Body of pancreas (tissue), 4 donors: ENCODE results near the gene TOMM34. TPM values are rescaled to one million over a fixed set of nuclear protein-coding genes. Genes with fewer than 3 reads are reported as not detected.

Experiments
- ATAC-seq: fragments of 150-250 bp; one replicate; pipeline ENCODE4 v1.9.1; 2016
- DNase-seq, 4 donors: peaks; one replicate each; pipeline ENCODE4 v3.0.0-alpha.2; 2019
- H3K27ac ChIP-seq, 4 donors: fragments of 200-600 bp; sonication (generic); 1 replicate in 3 of 4; 2 replicates in 1 of 4; pipeline versions ENCODE4 v1.5.1 to v1.6.1; 2016 to 2019; ENCODE audit warnings: mild to moderate bottlenecking in 1 of 4, mixed read lengths in 1 of 4, moderate library complexity in 1 of 4
- H3K27me3 ChIP-seq, 2 donors: fragments of 200-600 bp; sonication (generic); one replicate each; pipeline ENCODE4 v1.6.0; 2016; ENCODE audit warnings: mild to moderate bottlenecking in 1 of 2
- H3K36me3 ChIP-seq, 2 donors: fragments of 200-600 bp; sonication (generic); replicated peaks in 1 of 2; 2 replicates each; pipeline ENCODE4 v1.5.1; 2016; ENCODE audit warnings: low read depth in 2 of 2; ENCODE audit not compliant: insufficient read depth in 1 of 2
- H3K4me1 ChIP-seq: fragments of 200-600 bp; sonication (generic); one replicate; pipeline ENCODE4 v1.6.0; 2016
- H3K4me3 ChIP-seq, 2 donors: fragments of 200-600 bp; sonication (generic); 1 replicate in 1 of 2; 2 replicates in 1 of 2; pipeline ENCODE4 v1.5.1; 2016 to 2019
- H3K9me3 ChIP-seq, 3 donors: fragments of 200-600 bp; sonication (generic); 1 replicate in 2 of 3; 2 replicates in 1 of 3; pipeline ENCODE4 v1.5.1; 2016
- CTCF ChIP-seq, 7 experiments: fragments of 450-650 bp in 4 of 7; fragments of 200-600 bp in 3 of 7; sonication (generic) in 3 of 7; IDR thresholded peaks; one replicate each; pipeline ENCODE4 v1.5.1; 2016 to 2019; ENCODE audit warnings: antibody characterized with exemption in 7 of 7
- POLR2A ChIP-seq, 3 donors: fragments of 450-650 bp; IDR thresholded peaks; one replicate each; pipeline ENCODE4 v1.6.1; 2016; ENCODE audit warnings: antibody characterized with exemption in 3 of 3, mild to moderate bottlenecking in 2 of 3
- WGBS, 2 donors: methylation state at CpG; one replicate each; pipeline ENCODE4 v1.1.5; 2017; 5-methylcytosine and 5-hydroxymethylcytosine counted together
- intact Hi-C: fragments of 100-400 bp; cut with DNase I; formaldehyde crosslinking; loops from one replicate; pipeline ENCODE4 v1.15.1; 2023
- total RNA-seq, 2 donors: library from RNA; depleted of rRNA; stranded (reverse); fragments of >200 nt; gene quantifications; one replicate each; pipeline ENCODE4 v1.1.0, GENCODE V29; 2016

TOMM34 gene
- total RNA-seq, 2 donors from 2014 or later = 2.6 to 13.0 TPM

GRCh38 chr20:44973053-44973452 lies 12.9 kb upstream of the TOMM34 start:
- intact Hi-C loops = no loop called here
- no peak for TF ChIP-seq CTCF (IDR thresholded peaks at IDR 0.05)
- TF ChIP-seq POLR2A (IDR thresholded peaks at IDR 0.05) = no peak
- Histone ChIP-seq H3K9me3 (no peaks in the 10 kb centered on the region), H3K27me3 (no peaks in the 10 kb centered on the region), H3K27ac (no peak overlapping the region), H3K4me3 (no peak overlapping the region), H3K36me3 (peaks cover 0 to 15% of the 10 kb centered on the region in 2 donors), H3K4me1 (peaks cover 9% of the 10 kb centered on the region)
- no peak for ATAC-seq
- 74 to 87% methylated on average over 2 of the region's 2 CpGs for WGBS, 2 donors
- no peak for DNase-seq

- H3K27me3 ChIP-seq = no peaks in the 10 kb centered on the region
- H3K27ac ChIP-seq = peak overlapping the region in 1 of 4 donors; percentile 40
- TF ChIP-seq POLR2A (IDR thresholded peaks at IDR 0.05) (no peak), CTCF (IDR thresholded peaks at IDR 0.05) (no peak)
- DNase-seq (no peak), ATAC-seq (no peak)
- H3K4me3 ChIP-seq = no peak overlapping the region
- no peaks in the 10 kb centered on the region for H3K9me3 ChIP-seq
- 43 to 71% methylated on average over 1 of the region's 1 CpG for WGBS, 2 donors
- peaks cover 28% of the 10 kb centered on the region for H3K4me1 ChIP-seq
- intact Hi-C loops = no loop called here
- peaks cover 0 to 15% of the 10 kb centered on the region in 2 donors for H3K36me3 ChIP-seq
These were observed 10.1 kb upstream of the TOMM34 start for GRCh38 chr20:44970243-44970757.

- Histone ChIP-seq H3K27me3 (no peaks in the 10 kb centered on the region), H3K36me3 (peaks cover 0 to 8% of the 10 kb centered on the region in 2 donors), H3K4me3 (no peak overlapping the region), H3K9me3 (no peaks in the 10 kb centered on the region), H3K4me1 (peaks cover 28% of the 10 kb centered on the region), H3K27ac (no peak overlapping the region)
- ATAC-seq (no peak), DNase-seq (no peak)
- TF ChIP-seq CTCF (IDR thresholded peaks at IDR 0.05) = no peak
- no peak for TF ChIP-seq POLR2A (IDR thresholded peaks at IDR 0.05)
- intact Hi-C loops = no loop called here
- WGBS, 2 donors = 39 to 53% methylated on average over 3 of the region's 3 CpGs
These were observed 9.2 kb upstream of the TOMM34 start for GRCh38 chr20:44969300-44969894.

GRCh38 chr20:44967207-44967807 lies 7.1 kb upstream of the TOMM34 start:
- 38 to 40% methylated on average over 5 of the region's 5 CpGs for WGBS, 2 donors
- no peak for ATAC-seq
- DNase-seq = peak in 1 of 4 donors; percentile 40
- Histone ChIP-seq H3K27me3 (no peaks in the 10 kb centered on the region), H3K27ac (peak overlapping the region in 2 of 4 donors; percentile 85 to 92), H3K36me3 (no peaks in the 10 kb centered on the region), H3K9me3 (no peaks in the 10 kb centered on the region), H3K4me3 (no peak overlapping the region), H3K4me1 (peaks cover 28% of the 10 kb centered on the region)
- no peak for TF ChIP-seq CTCF (IDR thresholded peaks at IDR 0.05)
- TF ChIP-seq POLR2A (IDR thresholded peaks at IDR 0.05) = no peak
- intact Hi-C loops = no loop called here
